HepG2 (cell line): ENCODE data around the gene SOX13. TPM values are rescaled to one million over a fixed set of nuclear protein-coding genes. Genes with fewer than 3 reads are reported as not detected.

Source experiments
- AGO2 ChIP-seq: fragments of 200-400 bp; formaldehyde crosslinking; optimal IDR thresholded peaks from 2 replicates; pipeline ENCODE3; 2017; ENCODE audit warnings: mild to moderate bottlenecking, low read depth, low read length, moderate library complexity
- GABPA ChIP-seq, 2 experiments: IDR thresholded peaks; 2 replicates each; pipeline ENCODE4 v1.6.1; 2011 to 2016; ENCODE audit warnings: low read depth in 2 of 2, low read length in 1 of 2, missing biosample characterization in 1 of 2, missing genetic modification characterization in 1 of 2
- RORA ChIP-seq: sonication (generic); formaldehyde crosslinking; IDR thresholded peaks from 2 replicates; pipeline ENCODE4 v1.5.0; 2020; ENCODE audit warnings: mild to moderate bottlenecking, missing genetic modification reagents, moderate library complexity
- TCF7 ChIP-seq: sonication (generic); IDR thresholded peaks from 2 replicates; pipeline ENCODE4 v1.6.1; 2016; ENCODE audit warnings: antibody characterized with exemption, low read depth
- TOPORS ChIP-seq: sonication (generic); formaldehyde crosslinking; IDR thresholded peaks from 2 replicates; pipeline ENCODE4 v1.8.0; 2023; ENCODE audit warnings: mild to moderate bottlenecking, missing genetic modification reagents
- ZC3H13 ChIP-seq: sonication (generic); formaldehyde crosslinking; IDR thresholded peaks from 2 replicates; pipeline ENCODE4 v1.8.1; 2023; ENCODE audit warnings: mild to moderate bottlenecking, missing genetic modification reagents, moderate library complexity
- ZNF256 ChIP-seq: sonication (generic); formaldehyde crosslinking; conservative IDR thresholded peaks from 2 replicates; pipeline ENCODE4 v1.4.0; 2020; ENCODE audit warnings: missing genetic modification reagents
- ZNF3 ChIP-seq: IDR thresholded peaks from 2 replicates; pipeline ENCODE4 v1.7.0; 2017; ENCODE audit warnings: inconsistent platforms
- ZNF775 ChIP-seq: sonication (generic); formaldehyde crosslinking; IDR thresholded peaks from 2 replicates; pipeline ENCODE4 v1.4.0; 2020; ENCODE audit warnings: missing genetic modification reagents, mild to moderate bottlenecking, moderate library complexity, borderline replicate concordance
- polyA plus RNA-seq, 8 experiments: library from polyadenylated mRNA; depleted of rRNA in 3 of 8; stranded (reverse) in 7 of 8; unstranded in 1 of 8; fragments of >200 nt; fragmentation: Illumina TruSeq in 4 of 8; extraction: Trizol in 4 of 8; gene quantifications; 2 replicates each; pipeline versions ENCODE4 v1.2.1 to v1.2.3, GENCODE V29; 2011 to 2016; ENCODE audit warnings: low read depth in 4 of 8, missing spikeins in 1 of 8, mixed read lengths in 1 of 8; ENCODE audit not compliant: insufficient read depth in 1 of 8
- total RNA-seq, 5 experiments: library from RNA; depleted of rRNA; stranded (reverse); fragments of >200 nt; fragmentation: Illumina TruSeq; extraction: Trizol; gene quantifications; 2 replicates each; pipeline ENCODE4 v1.2.3, GENCODE V29; 2016; ENCODE audit warnings: low read depth in 1 of 5
- TF ChIP-seq, protein P1 (sequence below): sonication (generic); formaldehyde crosslinking; IDR thresholded peaks from 2 replicates; pipeline ENCODE4 v1.4.0; 2020; ENCODE audit warnings: missing genetic modification reagents
- TF ChIP-seq, protein P2 (sequence below): sonication (generic); formaldehyde crosslinking; IDR thresholded peaks from 2 replicates; pipeline ENCODE4 v1.4.0; 2020; ENCODE audit warnings: missing genetic modification reagents
- TF ChIP-seq, protein P3 (sequence below): sonication (generic); formaldehyde crosslinking; conservative IDR thresholded peaks from 2 replicates; pipeline ENCODE4 v1.8.0; 2022; ENCODE audit warnings: low read depth, missing genetic modification reagents
- TF ChIP-seq, protein P4 (sequence below): sonication (generic); IDR thresholded peaks from 2 replicates; pipeline ENCODE4 v1.6.1; 2016; ENCODE audit warnings: low read depth, borderline replicate concordance

SOX13 gene
- total and polyA plus RNA-seq, 2 of the 13 experiments (the other 11 are each of a cell fraction or from before 2014, with no cell fraction given), result 13.3 to 15.8 TPM

DNA sequence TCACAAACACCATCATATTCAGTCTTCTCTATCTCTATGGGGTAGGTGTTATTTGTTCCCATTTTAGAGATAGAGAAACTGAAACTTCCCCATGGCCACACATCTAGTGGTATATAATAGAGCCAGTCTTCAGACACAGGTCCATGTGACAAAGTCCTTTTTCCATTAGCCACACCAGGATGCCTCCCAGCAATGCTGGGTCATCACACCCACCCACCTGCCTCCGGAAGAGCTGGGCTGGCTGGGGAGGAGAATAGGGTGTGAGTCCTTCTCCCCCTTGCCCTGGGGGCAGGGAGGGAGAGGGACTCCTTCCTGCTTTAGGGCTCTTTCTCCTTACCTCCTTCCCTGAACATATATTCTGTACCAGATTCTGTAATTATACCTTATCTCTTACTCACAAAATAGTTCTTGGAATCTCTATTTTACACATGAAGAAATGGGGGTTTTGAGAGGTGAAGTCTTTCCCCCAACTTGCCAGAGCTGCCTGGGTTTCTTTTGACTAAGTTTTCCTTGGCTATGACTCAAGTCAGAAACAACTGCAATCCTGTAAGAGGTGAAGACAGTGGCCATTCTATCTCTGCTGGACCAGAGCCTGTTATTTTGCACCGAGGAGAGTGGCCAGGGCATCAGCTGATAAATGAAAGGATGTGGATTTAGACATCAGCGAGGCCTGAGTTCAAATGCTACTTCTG is 30.0 kb downstream of the SOX13 start (continued):
- TF ChIP-seq ZC3H13, result no peak
- TF ChIP-seq, protein P1, sequence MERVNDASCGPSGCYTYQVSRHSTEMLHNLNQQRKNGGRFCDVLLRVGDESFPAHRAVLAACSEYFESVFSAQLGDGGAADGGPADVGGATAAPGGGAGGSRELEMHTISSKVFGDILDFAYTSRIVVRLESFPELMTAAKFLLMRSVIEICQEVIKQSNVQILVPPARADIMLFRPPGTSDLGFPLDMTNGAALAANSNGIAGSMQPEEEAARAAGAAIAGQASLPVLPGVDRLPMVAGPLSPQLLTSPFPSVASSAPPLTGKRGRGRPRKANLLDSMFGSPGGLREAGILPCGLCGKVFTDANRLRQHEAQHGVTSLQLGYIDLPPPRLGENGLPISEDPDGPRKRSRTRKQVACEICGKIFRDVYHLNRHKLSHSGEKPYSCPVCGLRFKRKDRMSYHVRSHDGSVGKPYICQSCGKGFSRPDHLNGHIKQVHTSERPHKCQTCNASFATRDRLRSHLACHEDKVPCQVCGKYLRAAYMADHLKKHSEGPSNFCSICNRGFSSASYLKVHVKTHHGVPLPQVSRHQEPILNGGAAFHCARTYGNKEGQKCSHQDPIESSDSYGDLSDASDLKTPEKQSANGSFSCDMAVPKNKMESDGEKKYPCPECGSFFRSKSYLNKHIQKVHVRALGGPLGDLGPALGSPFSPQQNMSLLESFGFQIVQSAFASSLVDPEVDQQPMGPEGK (CRISPR knock-in tag), result peak; percentile 57
- no peak for TF ChIP-seq ZNF775
- 0 out of 2 replicates have a peak, but pooled peaks have one; percentile 22 for TF ChIP-seq ZNF3 (CRISPR knock-in tag)
- TF ChIP-seq, protein P2, sequence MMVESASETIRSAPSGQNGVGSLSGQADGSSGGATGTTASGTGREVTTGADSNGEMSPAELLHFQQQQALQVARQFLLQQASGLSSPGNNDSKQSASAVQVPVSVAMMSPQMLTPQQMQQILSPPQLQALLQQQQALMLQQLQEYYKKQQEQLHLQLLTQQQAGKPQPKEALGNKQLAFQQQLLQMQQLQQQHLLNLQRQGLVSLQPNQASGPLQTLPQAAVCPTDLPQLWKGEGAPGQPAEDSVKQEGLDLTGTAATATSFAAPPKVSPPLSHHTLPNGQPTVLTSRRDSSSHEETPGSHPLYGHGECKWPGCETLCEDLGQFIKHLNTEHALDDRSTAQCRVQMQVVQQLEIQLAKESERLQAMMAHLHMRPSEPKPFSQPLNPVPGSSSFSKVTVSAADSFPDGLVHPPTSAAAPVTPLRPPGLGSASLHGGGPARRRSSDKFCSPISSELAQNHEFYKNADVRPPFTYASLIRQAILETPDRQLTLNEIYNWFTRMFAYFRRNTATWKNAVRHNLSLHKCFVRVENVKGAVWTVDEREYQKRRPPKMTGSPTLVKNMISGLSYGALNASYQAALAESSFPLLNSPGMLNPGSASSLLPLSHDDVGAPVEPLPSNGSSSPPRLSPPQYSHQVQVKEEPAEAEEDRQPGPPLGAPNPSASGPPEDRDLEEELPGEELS (CRISPR knock-in tag), result peak; percentile 43; the same call in 1 of the 2 replicates
- TF ChIP-seq AGO2, result no peak
- TF ChIP-seq ZNF256 (CRISPR knock-in tag), result no peak
- TF ChIP-seq, protein P3, sequence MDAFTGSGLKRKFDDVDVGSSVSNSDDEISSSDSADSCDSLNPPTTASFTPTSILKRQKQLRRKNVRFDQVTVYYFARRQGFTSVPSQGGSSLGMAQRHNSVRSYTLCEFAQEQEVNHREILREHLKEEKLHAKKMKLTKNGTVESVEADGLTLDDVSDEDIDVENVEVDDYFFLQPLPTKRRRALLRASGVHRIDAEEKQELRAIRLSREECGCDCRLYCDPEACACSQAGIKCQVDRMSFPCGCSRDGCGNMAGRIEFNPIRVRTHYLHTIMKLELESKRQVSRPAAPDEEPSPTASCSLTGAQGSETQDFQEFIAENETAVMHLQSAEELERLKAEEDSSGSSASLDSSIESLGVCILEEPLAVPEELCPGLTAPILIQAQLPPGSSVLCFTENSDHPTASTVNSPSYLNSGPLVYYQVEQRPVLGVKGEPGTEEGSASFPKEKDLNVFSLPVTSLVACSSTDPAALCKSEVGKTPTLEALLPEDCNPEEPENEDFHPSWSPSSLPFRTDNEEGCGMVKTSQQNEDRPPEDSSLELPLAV, result no peak
- no peak for TF ChIP-seq GABPA (IDR thresholded peaks at IDR 0.05; ENCODE audit: low read depth, low read length)
- TF ChIP-seq GABPA (CRISPR knock-in tag; IDR thresholded peaks at IDR 0.05; ENCODE audit: low read depth), result peak; percentile 35; the same call in 1 of the 2 replicates
- TF ChIP-seq RORA, result no peak
- TF ChIP-seq, protein P4, sequence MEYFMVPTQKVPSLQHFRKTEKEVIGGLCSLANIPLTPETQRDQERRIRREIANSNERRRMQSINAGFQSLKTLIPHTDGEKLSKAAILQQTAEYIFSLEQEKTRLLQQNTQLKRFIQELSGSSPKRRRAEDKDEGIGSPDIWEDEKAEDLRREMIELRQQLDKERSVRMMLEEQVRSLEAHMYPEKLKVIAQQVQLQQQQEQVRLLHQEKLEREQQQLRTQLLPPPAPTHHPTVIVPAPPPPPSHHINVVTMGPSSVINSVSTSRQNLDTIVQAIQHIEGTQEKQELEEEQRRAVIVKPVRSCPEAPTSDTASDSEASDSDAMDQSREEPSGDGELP, result peak; percentile 12; the same call in 1 of the 2 replicates
- TF ChIP-seq TOPORS (CRISPR knock-in tag), result 0 out of 2 replicates have a peak, but pooled peaks have one; percentile 5
- no peak for TF ChIP-seq TCF7
- TF ChIP-seq, all 625 proteins: peak for 20
